Activated CD8-positive, alpha-beta memory T cell treated with anti-CD3 and anti-CD28 coated beads, Interleukin-2, amount 50 U/mL, for 1 hour (primary cell): Measurements from ENCODE around the gene C11orf86.
A peak's percentile ranks its signal among the peaks of the same experiment; 100 is the strongest.
"Not testable (repeated sequence)": the region's sequence is repeated elsewhere in the genome, so short reads cannot be mapped to it uniquely, and the experiment has no call there.

Source experiments
- DNase-seq: peaks from one replicate; pipeline ENCODE4 v3.0.0-alpha.2; 2020; ENCODE audit errors: extremely low read depth

The C11orf86 gene, protein sequence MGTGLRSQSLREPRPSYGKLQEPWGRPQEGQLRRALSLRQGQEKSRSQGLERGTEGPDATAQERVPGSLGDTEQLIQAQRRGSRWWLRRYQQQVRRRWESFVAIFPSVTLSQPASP

DNA sequence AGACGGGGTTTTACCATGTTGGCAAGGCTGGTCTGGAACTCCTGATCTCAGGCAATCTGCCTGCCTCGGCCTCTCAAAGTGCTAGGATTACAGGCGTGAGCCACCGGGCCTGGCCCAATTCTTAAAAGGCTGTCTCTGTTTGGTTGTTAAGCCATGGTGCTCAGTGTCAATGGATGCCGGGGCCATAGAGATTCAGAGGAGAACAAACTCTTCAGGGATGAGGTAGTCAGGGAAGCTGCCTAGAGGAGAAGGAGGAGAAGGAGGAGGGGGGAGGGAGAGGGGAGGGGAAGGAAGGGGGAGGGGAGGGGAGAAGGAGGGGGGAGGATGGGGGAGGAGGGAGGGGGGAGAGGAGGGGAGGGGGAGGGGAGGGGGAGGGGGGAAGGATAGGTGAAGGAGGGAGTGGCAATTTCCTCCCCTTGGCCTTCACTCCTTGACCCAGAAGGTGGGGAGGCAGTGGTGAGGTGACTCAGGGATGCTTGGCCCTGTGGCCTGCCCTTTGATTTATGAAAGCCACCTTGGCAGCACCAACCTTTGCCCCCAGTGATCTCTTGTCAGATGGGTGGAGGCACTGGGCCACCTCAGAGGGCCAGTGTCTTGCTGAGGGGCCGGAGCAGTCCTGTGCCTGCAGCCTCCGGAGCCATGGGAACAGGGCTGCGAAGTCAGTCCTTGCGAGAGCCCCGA is at the start of gene C11orf86:
Gene C11orf86, plus strand, starts transcription at position 581 of the 681 bp plus-strand sequence. Its CDS starts 59 bp downstream, at position 640.
- no peak for DNase-seq

DNA sequence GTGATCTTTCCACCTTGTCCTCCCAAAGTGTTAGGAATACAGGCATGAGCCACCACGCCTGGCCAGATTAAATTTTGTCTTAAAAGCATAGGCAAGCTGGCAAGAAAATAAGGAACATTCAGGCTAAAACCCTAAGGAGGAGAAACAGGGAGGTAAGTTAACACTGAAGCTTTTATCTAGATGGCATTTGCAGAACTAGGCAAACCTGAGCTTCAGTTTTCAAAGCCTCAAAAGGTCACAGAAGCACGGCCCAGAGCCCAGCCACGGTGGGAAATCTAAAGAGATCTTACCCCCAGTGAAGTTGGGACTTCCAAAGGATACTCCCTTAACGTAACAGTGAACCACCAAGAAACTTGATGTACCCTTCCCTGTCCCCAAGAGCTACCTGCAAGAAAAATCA is 45.4 kb upstream of the C11orf86 start:
- DNase-seq: no peak

DNA sequence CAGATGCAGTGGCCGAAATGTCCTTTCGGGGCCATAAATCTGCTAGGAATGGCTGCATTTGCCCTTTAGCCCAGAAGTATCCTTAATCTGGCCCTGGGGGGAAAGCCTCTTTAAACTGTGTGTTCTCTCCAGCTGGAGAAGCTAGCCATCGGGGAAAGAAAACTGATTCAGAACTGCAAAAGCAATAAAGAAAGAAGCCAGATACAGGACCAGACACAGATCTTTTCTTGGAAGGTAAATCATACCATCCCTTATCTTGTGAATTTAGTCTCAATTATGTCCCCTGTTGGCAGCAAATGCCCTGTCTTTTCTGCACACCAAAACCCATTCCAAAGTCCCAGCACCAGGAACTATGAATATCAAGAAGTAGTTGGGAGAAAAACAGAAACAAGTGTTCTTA is 42.6 kb upstream of the C11orf86 start:
- DNase-seq: no peak

DNA sequence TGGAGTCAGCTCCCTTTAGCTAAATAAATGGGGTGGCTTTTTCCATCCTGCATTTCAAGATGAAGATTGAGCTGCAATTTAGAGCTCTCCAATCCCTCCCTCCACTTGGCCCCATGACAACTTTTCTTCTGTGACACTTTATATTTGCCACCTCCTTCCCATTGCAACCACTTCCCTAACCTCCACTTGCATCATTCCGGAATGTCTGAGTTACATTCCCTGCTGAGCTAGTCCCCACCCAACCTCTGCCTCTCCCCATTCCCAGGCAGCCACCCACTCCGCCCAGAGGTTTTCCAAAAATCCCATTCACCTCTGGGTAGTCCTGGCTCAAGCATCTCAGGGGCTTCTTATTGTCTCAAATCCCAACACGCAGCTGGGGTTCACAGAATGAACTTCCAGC is 41.6 kb upstream of the C11orf86 start:
- no peak for DNase-seq

DNA sequence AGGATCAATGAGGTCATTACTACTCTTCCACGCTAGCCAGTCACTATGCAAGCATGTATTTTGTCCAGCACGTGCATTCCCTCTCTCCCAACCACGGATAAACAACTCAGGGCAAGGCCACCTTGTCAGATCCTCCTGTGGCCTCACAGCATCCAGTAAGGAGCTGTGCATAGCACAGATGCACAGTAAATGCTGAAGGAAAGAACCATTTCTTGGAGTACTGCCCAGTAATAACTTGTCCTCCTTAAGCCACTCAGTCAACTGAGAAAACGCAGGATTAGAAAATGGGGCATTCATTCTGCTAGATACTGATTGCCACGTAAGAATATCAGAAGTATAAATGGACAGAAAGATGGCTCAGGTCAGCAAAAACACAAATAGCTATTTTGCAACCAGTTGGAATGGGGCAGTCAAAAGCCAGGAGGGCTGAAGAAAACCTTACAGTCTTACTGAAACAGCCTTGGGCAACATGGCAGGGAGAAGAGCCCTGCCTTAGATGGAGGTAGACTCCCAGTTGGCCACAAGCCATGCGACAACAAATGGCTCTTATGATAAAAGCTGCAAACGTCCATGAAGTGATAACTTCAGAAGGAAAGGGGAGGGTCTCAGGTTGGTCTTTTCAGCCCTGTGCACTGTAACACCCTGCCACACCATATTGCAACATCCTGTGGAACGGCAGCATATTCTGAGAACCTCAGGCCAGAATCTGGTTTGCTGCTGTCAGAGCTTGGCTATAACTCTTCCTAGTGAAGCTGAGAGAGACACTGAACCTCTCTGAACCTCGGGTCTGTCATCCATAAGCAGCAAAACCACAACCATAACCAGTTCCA is 39.9 kb upstream of the C11orf86 start:
- no peak for DNase-seq

DNA sequence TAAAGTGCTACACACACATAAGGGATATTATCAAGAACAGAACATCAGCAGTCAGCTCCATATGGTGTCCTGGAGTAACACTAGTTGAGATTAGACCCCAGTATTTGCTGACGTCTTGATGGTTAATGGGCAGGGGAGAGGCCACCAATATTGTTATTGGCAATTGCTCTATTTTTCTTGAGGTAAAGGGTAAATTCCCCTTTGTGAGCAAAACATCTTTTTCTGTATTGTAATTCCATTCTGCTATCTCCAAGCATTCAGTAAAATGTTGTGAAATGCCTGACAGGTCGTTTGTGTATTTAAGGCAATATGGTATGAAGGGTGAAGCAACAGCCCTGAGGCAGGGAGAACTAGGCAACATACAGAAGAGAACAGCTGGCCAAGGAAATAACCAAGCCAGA is 38.8 kb upstream of the C11orf86 start:
- DNase-seq: no peak

DNA sequence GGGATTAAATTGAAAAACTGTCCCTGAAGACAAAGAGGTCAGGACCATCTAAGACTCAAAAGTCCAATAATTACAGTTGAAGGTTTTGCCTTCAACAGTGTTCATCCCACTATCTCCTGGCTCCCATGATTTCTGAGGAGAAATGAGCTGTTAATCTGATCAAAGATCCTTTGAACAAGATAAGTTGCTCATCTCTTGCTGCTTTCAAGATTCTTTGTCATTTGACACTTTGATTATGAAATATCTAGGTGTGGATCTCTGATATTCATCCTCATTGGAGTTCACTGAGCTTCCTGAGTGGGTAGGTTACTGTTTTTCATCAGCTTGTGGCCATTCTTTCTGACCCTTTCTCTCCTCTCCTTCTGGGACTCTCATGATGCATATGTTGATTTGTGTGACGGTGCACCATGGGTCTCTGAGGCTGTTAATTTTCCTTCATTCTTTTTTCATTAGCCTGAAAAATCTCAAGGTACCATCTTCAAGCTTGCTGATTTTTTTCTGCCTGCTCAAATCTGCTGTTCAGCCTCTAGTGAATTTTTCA is 37.8 kb upstream of the C11orf86 start:
- DNase-seq: no peak

DNA sequence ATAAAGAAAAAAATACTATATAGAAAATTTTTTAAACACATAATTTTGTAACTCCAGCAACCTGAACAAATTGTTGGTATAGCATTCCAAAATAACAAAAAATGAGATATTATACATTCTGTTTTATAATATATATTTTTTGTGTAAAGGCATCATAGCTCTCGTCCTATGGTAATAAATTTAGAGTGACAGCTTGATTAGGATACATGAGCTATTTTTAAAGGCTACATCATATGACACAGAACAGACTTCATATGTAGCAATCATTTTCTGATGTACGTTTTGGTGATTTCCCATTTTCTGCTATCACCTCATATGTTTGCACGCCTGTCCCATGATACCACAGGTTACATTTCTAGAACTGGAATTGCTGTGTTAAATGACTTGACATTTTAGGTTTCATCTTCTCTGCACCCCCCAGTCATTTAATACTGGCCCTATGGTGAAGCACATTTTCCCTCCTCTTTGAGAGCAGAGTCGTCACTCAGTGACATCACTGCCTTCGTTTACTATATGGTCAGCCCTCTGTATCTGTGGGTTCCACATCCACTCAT is 36.4 kb upstream of the C11orf86 start:
- DNase-seq: no peak

DNA sequence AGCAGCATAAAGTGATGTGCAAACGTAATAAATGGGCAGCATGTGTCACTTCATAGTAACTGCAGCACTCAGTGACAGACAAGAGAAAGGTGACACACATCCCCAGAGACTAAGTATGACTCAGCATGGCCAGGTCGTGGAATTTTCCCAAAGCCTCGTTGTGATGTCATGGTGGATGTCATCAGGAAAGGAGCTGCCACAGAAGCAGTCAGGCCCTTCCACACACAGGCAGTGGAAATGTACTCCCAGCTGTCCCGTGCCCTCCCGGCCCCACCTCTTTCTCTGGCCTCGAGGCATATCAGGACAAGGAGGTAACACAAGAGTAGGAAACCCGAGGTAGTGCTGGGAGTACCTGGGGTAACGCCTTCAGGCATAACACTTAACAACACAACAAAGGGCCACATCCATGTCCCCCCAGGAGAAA is 25.0 kb upstream of the C11orf86 start:
- no peak for DNase-seq

DNA sequence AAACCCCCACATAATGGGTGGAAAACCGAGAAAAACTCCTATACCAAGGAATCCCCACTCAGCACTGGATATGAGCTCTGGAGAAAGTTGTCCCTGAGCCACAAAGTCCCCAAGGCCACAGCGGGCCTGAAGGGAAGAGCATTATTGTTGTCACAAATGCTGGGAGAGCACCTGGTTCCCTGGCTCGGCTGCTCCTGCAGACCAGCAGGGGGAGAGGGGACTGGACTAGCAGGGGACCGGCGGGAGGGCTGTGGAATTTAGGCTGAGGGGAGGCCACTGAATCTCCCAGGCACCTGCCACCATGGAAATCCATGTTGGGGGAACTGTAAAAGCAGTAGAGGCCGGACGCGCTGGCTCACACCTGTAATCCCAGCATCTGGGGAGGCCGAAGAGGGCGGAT is 24.0 kb upstream of the C11orf86 start:
- DNase-seq: no peak

DNA sequence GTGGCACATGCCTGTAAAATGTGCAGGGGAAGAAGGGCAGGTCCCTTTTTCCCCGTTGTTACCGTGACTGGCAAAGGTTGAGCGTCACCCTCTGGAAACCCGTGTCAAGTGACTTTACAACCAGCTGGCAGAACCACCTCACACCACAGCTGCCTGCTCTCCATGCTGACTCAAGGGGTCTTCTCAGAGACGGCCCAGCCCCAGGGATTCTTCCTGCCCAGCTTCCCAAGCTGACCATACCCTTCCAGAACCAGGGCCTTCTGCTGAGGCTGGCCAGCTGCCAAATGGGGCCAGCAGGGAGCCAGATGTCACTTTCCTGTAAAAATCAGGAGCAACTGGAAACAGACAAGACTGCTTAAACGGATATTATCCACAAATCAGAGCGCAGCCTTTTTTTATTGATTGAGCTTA is 23.2 kb upstream of the C11orf86 start:
- DNase-seq: no peak

DNA sequence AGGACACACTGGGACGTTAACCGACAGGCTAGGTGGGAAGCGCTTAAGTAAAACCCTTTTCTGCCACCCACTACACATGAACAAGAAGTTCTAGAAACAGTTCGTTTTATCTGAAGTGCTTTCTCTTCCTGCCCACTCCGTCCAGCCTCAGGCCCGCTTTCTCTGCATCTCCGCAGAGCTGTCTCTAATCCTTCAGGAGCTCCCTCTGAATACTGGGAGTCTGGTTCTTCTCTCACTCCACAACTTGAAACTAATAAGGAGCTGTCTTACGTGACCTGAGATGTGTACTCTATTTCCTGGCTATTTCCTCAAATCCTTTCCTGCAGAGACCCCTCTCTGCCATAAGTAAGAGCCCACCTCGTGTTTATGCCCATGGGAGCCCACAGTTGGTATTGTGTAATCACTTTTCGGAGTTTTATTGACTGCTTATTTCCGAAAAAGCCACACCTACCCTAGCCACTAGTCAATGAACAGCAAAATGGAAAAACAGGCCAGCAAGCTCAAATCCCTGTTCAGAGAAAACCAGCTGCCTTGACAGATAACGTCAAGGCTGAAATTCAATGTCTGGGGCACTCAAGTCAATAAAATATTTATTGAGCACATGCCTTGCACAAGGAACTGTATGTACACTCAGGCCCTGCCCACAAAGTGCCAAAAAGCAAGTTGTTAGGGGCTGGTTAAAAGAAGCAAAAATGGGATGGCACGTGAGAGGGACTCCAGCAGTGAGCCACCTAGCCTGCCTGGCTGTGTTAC is 21.8 kb upstream of the C11orf86 start:
- DNase-seq: no peak

DNA sequence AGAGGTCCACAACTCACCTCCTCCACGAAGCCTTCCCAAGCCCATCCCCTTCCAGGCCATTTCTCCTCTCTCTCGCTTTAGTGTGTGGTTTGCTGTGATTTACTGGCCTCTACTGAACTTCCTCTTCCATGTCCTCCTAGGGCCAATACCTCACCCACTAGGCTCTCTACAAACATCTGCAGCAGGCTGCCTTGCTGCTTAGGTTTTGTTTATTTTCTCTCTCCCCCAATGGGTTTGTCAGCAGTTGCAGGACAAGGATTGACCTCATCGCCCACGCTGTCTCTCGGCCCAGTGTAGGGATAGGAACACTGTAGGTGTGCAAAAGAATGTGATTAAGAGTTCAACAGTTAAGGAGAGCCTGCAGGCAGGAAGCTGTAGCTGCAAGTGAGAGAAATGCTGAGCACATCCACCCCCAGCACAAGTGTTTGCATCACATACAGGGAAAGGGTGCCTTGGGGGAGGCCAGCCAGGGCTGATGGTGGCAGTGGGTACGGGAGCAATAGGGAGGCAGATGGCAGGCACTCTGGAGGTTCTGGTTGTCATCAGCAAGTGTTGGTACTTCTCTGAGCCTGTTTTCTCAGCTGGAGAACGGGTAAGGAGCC is 18.3 kb upstream of the C11orf86 start:
- DNase-seq: no peak

DNA sequence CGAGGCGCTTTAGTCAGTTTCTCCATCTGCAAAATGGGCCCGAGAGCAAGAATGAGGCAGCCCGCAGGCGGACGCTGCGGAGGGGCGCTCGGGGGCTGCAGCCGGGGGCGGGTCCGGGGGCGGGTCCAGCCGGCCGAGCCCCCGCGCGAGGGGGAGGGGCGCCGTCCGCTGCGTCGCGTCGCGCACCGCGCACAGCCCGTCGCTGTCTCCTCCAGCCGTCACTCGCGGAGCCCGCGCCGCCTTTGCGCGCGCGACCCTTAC is 17.2 kb upstream of the C11orf86 start:
- DNase-seq: no peak

DNA sequence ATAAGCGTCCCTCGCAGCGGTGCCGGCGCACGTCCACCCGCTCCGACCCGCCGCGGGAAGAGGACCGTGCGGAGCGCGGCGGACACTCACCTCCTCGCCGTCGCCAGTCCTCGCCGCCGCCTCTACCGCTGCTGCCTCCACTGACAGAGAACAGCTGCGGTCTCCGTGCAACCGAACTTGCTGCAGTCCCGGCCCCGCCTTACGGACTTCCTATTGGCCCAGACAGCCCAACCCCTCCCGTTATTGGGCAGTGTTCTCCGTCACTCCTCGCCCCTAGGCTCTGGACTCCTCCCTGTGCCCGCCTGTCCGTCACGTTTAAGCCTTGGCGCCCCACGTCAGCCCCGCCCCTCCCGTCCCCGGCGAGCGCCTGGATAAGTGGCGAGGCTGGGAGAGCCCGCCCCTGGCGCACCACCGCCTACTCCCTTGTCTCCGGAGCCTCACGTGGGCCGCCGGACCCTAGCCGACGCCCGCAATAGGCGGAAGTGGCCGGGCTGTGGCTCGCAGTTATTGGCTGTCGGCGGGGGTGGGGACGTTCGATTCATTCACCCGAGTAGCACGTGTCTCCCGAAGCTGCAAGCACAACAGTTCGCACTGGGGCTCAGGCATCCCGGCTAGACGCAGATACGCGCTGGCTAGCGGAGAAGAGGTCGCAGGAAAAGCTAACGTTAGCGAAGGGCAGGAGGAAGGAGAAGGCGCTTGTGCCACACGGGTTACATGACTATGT is 16.7 kb upstream of the C11orf86 start, which contains the start of gene PC:
Gene PC, minus strand, starts transcription at position 152 of the 724 bp plus-strand sequence. CDS start 86,224 bp downstream, outside the sequence.
- peak; percentile 91 for DNase-seq

DNA sequence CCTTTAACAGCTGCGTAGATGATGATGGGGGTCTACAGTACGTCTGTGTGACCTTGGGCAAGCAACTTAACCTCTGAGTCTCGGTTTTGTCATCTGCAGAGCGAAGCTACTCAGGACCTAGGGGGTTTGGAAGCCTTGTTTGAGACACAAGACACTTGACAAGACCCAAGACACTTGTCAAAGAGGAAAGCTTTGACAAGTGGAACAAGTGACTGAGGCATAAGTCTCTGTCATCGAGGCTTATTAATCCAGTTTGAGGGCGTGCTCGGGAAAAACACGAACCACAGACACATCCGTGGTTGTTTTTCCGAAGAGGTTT is 16.2 kb upstream of the C11orf86 start:
- DNase-seq: no peak

DNA sequence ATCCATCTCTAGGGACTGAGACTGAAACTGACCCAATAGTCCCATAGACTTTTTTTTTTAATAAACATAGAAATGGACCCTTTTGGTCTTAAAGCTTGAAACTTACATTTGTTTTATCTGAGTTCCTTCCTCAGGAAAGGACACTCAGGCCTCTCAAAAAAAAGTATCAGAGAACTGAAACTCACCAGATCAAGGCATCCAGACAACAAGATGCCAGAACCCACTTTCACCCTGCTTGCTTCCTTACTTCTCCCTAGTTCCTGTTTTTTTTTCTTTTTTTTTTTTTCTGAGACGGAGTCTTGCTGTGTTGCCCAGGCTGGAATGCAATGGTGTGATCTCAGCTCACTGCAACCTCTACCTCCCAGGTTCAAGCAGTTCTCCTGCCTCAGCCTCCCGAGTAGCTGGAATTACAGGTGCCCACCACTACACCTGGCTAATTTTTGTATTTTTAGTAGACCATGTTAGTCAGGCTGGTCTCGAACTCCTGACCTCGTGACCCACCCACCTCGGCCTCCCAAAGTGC is 13.4 kb upstream of the C11orf86 start:
- not testable (repeated sequence) for DNase-seq

DNA sequence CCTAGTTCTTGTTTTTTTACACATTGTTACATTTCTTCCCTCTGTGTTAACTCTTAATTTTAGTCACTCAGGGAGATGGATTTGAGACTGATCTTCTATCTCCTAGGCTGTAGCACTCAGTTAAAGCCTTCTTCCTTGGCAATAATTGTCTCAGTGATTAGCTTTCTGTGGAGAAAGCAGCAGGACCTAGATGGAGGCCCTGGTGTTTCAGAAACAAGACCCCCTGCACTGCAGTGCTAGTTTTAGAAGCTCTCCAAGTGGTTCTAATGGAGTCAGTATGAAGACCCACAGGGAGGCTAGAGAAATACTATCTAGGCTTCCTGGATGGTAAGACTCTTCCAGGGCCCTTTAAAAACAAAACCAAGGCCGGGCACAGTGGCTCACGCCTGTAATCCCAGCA is 12.9 kb upstream of the C11orf86 start:
- no peak for DNase-seq

DNA sequence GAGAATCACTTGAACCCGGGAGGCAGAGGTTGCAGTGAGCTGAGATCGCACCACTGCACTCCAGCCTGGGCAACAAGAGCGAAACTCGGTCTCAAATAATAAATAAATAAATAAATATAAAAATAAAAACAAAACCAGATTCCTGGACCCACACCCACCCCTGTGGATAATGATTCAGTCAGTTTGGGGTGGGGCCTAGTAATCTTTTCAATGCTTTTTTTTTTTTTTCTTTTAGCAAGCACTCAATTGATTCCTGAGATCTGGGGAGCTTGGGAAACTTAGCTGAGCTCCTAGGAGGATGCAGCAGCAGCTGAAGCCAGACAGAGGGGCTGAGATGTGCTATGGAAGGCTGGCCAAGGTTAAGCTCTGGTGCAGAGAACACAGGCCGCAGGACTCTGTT is 12.3 kb upstream of the C11orf86 start:
- no peak for DNase-seq

DNA sequence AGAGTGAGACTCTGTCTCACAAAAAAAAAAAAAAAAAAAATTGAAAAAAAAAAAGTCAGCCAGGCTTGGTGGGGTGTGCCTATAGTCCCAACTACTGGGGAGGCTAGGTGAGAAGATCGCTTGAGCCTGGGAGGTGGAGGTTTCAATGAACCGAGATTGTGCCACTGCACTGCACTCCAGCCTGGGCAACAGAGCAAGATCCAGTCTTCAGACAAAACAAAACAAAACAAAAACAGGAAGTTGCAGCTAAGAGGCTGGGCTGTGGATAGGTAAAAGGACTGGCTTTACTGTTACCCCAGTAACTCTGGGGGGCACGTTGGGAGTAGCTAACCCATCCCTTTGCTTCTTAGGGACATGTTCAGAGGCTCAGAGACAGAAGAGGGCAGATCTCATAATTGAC is 10.6 kb upstream of the C11orf86 start:
- DNase-seq: no peak

DNA sequence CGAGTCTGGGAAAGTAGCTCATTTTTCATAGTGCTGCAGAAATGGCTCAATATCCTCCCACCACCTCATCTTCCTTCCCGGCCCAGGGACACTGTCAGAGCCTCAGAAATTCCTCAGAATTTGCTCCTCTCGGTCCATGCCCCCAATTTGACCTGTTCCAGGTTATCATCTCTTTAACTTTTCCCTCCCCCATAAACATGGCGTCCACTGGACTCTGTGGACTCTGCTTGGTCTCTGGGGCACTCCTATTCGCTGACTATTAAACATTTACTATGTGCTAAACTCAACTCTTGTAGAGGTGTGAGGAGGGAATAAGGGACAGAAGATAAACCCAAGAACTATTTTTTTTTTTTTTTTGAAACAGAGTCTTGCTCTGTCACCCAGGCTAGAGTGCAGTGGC is 8.8 kb upstream of the C11orf86 start:
- DNase-seq: no peak
